ENCODE measurements around the gene AIRE.
"Not testable (repeated sequence)": the region's sequence is repeated elsewhere in the genome, so short reads cannot be mapped to it uniquely, and the experiment has no call there.

The AIRE gene

GRCh38 chr21:44279354-44280260 is 6.1 kb upstream of the AIRE start:
- H3K36me3 Mint-ChIP-seq: no peaks in the 10 kb centered on the region
- no peak for ATAC-seq (replicated peaks)
- no peak overlapping the region for H3K27ac Mint-ChIP-seq
- H3K4me3 Mint-ChIP-seq: no peak overlapping the region
- no peak for DNase-seq
- H3K4me1 Mint-ChIP-seq: peaks cover 20 to 22% of the 10 kb centered on the region in 2 donors
- peaks cover 0 to 9% of the 10 kb centered on the region in 2 donors for H3K27me3 Mint-ChIP-seq
- no peaks in the 10 kb centered on the region for H3K9me3 Mint-ChIP-seq

GRCh38 chr21:44281801-44282200 is 3.9 kb upstream of the AIRE start:
- H3K36me3 Mint-ChIP-seq: no peaks in the 10 kb centered on the region
- peaks cover 20 to 22% of the 10 kb centered on the region in 2 donors for H3K4me1 Mint-ChIP-seq
- no peaks in the 10 kb centered on the region for H3K9me3 Mint-ChIP-seq
- no peak overlapping the region for H3K27ac Mint-ChIP-seq
- no peak for DNase-seq
- peaks cover 0 to 15% of the 10 kb centered on the region in 2 donors for H3K27me3 Mint-ChIP-seq
- ATAC-seq (replicated peaks): no peak
- H3K4me3 Mint-ChIP-seq: no peak overlapping the region

- H3K27ac Mint-ChIP-seq: no peak overlapping the region
- H3K4me1 Mint-ChIP-seq: peaks cover 20 to 22% of the 10 kb centered on the region in 2 donors
- no peaks in the 10 kb centered on the region for H3K9me3 Mint-ChIP-seq
- H3K27me3 Mint-ChIP-seq: peaks cover 0 to 15% of the 10 kb centered on the region in 2 donors
- ATAC-seq (replicated peaks) (no peak), DNase-seq (no peak)
- no peak overlapping the region for H3K4me3 Mint-ChIP-seq
- H3K36me3 Mint-ChIP-seq: no peaks in the 10 kb centered on the region
These were observed 3.3 kb upstream of the AIRE start for GRCh38 chr21:44282370-44282769.

GRCh38 chr21:44283211-44283785 is 2.4 kb upstream of the AIRE start:
- not testable (repeated sequence) for ATAC-seq (replicated peaks); DNase-seq; H3K9me3 Mint-ChIP-seq; H3K36me3 Mint-ChIP-seq; H3K4me3 Mint-ChIP-seq; H3K27ac Mint-ChIP-seq
- Mint-ChIP-seq H3K4me1 (peaks cover 22 to 24% of the 10 kb centered on the region in 2 donors), H3K27me3 (peaks cover 8 to 21% of the 10 kb centered on the region in 2 donors)

- Mint-ChIP-seq H3K4me3 (no peak overlapping the region), H3K9me3 (no peaks in the 10 kb centered on the region), H3K36me3 (no peaks in the 10 kb centered on the region), H3K4me1 (peaks cover 22 to 24% of the 10 kb centered on the region in 2 donors), H3K27ac (no peak overlapping the region), H3K27me3 (peaks cover 9 to 21% of the 10 kb centered on the region in 2 donors)
- ATAC-seq (replicated peaks): no peak
- no peak for DNase-seq
These were observed 1.7 kb upstream of the AIRE start for GRCh38 chr21:44283948-44284347.

- Mint-ChIP-seq H3K36me3 (no peaks in the 10 kb centered on the region), H3K4me1 (peaks cover 27 to 28% of the 10 kb centered on the region in 2 donors), H3K27me3 (peaks cover 9 to 21% of the 10 kb centered on the region in 2 donors), H3K9me3 (no peaks in the 10 kb centered on the region), H3K4me3 (no peak overlapping the region), H3K27ac (no peak overlapping the region)
- DNase-seq (no peak), ATAC-seq (replicated peaks) (no peak)
These were observed 525 bp downstream of the AIRE start for GRCh38 chr21:44286086-44286715.

- Mint-ChIP-seq H3K4me1 (peaks cover 30 to 33% of the 10 kb centered on the region in 2 donors), H3K4me3 (no peak overlapping the region), H3K27ac (no peak overlapping the region), H3K36me3 (no peaks in the 10 kb centered on the region), H3K27me3 (peaks cover 9 to 21% of the 10 kb centered on the region in 2 donors), H3K9me3 (no peaks in the 10 kb centered on the region)
- ATAC-seq (replicated peaks): peak in 1 of 2 donors; percentile 38
- no peak for DNase-seq
These were observed 1.3 kb downstream of the AIRE start for GRCh38 chr21:44286716-44287632.

GRCh38 chr21:44288251-44289110 is 2.8 kb downstream of the AIRE start:
- H3K9me3 Mint-ChIP-seq: no peaks in the 10 kb centered on the region
- no peak overlapping the region for H3K27ac Mint-ChIP-seq
- DNase-seq: no peak
- ATAC-seq (replicated peaks): no peak
- H3K36me3 Mint-ChIP-seq: no peaks in the 10 kb centered on the region
- peaks cover 23 to 40% of the 10 kb centered on the region in 2 donors for H3K4me1 Mint-ChIP-seq
- no peak overlapping the region for H3K4me3 Mint-ChIP-seq
- H3K27me3 Mint-ChIP-seq: peaks cover 9 to 21% of the 10 kb centered on the region in 2 donors

- DNase-seq (no peak), ATAC-seq (replicated peaks) (no peak)
- no peaks in the 10 kb centered on the region for H3K9me3 Mint-ChIP-seq
- peaks cover 9 to 13% of the 10 kb centered on the region in 2 donors for H3K27me3 Mint-ChIP-seq
- no peak overlapping the region for H3K27ac Mint-ChIP-seq
- peaks cover 17 to 33% of the 10 kb centered on the region in 2 donors for H3K4me1 Mint-ChIP-seq
- no peak overlapping the region for H3K4me3 Mint-ChIP-seq
- no peaks in the 10 kb centered on the region for H3K36me3 Mint-ChIP-seq
These were observed 3.8 kb downstream of the AIRE start for GRCh38 chr21:44289381-44290010.

GRCh38 chr21:44290327-44291077 is 4.8 kb downstream of the AIRE start:
- H3K4me3 Mint-ChIP-seq: peak overlapping the region in 1 of 2 donors; percentile 28
- peaks cover 9 to 12% of the 10 kb centered on the region in 2 donors for H3K27me3 Mint-ChIP-seq
- ATAC-seq (replicated peaks): no peak

GRCh38 chr21:44291078-44291935 is 5.6 kb downstream of the AIRE start:
- Mint-ChIP-seq H3K4me3 (no peak overlapping the region), H3K27me3 (peaks cover 9 to 10% of the 10 kb centered on the region in 2 donors), H3K27ac (peak overlapping the region; percentile 37), H3K36me3 (no peaks in the 10 kb centered on the region), H3K9me3 (no peaks in the 10 kb centered on the region), H3K4me1 (peaks cover 30 to 50% of the 10 kb centered on the region in 2 donors)
- no peak for ATAC-seq (replicated peaks)
- DNase-seq: no peak

More at GRCh38 chr21:44290327-44291077, 4.8 kb downstream of the AIRE start:
- Mint-ChIP-seq H3K27ac (peak overlapping the region; percentile 34), H3K4me1 (peaks cover 25 to 42% of the 10 kb centered on the region in 2 donors), H3K9me3 (no peaks in the 10 kb centered on the region), H3K36me3 (no peaks in the 10 kb centered on the region)
- no peak for DNase-seq
